Pancreas (tissue), 10 donors: ENCODE measurements around the gene ZNF518A. TPM values are rescaled to one million over a fixed set of nuclear protein-coding genes. Genes with fewer than 3 reads are reported as not detected.

ENCODE experiments used
- ATAC-seq, 4 donors: fragments of 200-7000 bp; cut with Tn5 transposase; one replicate each; pipeline versions ENCODE4 v1.8.0 to v1.9.1; 2020; ENCODE audit warnings: mild to moderate bottlenecking in 4 of 4, moderate library complexity in 4 of 4
- DNase-seq, 6 donors: peaks; one replicate each; pipeline ENCODE4 v3.0.0-alpha.2; 2020
- FAIRE-seq: peaks from 2 replicates; lab custom pipeline; 2012; peaks lifted over from hg19 to GRCh38; lab: Jason Lieb, UNC
- H3K27ac ChIP-seq, 4 donors: fragments of 200-600 bp; sonication (generic); 1 replicate in 3 of 4; 2 replicates in 1 of 4; pipeline versions ENCODE4 v1.5.0 to v1.8.0; 2020
- H3K27me3 ChIP-seq, 4 donors: fragments of 200-600 bp; one replicate each; pipeline ENCODE4 v1.8.0; 2021
- H3K36me3 ChIP-seq, 3 donors: fragments of 200-600 bp; sonication (generic) in 1 of 3; one replicate each; pipeline versions ENCODE4 v1.5.0 to v1.8.0; 2020 to 2021
- H3K4me1 ChIP-seq, 3 donors: fragments of 200-600 bp; one replicate each; pipeline ENCODE4 v1.8.0; 2021
- H3K4me3 ChIP-seq, 4 donors: fragments of 200-600 bp; sonication (generic) in 2 of 4; one replicate each; pipeline versions ENCODE4 v1.5.0 to v1.8.0; 2020 to 2021
- H3K9me3 ChIP-seq, 4 donors: fragments of 200-600 bp; one replicate each; pipeline ENCODE4 v1.8.0; 2021
- CTCF ChIP-seq, 4 donors: fragments of 200-600 bp; sonication (generic) in 3 of 4; IDR thresholded peaks; one replicate each; pipeline versions ENCODE4 v1.5.0 to v1.8.0; 2021; ENCODE audit warnings: antibody characterized with exemption in 4 of 4
- WGBS, 2 donors: extraction: QIAGEN DNeasy Blood & Tissue Kit; methylation state at CpG; one replicate each; pipeline ENCODE4 v1.1.7; 2013; 5-methylcytosine and 5-hydroxymethylcytosine counted together
- intact Hi-C, 3 donors: fragments of 100-400 bp; cut with DNase I; formaldehyde crosslinking; loops; one replicate each; pipeline versions ENCODE4 v1.11.1 to v1.14.2; 2022
- polyA plus RNA-seq, 2 donors: library from polyadenylated mRNA; stranded (reverse); fragments of 200-250 nt; gene quantifications; one replicate each; pipeline ENCODE4 v1.2.3, GENCODE V29; 2013
- total RNA-seq, 6 donors: library from RNA; stranded (reverse); fragmentation: NEBNext Ultra II Directional in 4 of 6; extraction: Animal tissue kit (Norgen Biotek cat#: 25700) in 4 of 6; gene quantifications; one replicate each; pipeline versions ENCODE4 v1.2.1 to v1.2.4, GENCODE V29; 2021 to 2023
- donor health status: healthy with polysubstance abuse.
- donor health status: DM: no; HTN: no; CAD: no; lungs with moderate emphysema.
- donor health status: DM: no; HTN: no; CAD: no.
- donor health status: control.
- donor health status: control.
- donor health status: Bipolar disorder and iron deficiency.
- donor health status: DM: yes; HTN: yes; CAD: no.
- donor health status: DM: no; HTN: no; CAD: no.
- donor health status: DM: no; HTN: no; CAD: no.
- donor health status: DM: yes; HTN: yes; CAD: no.

Gene ZNF518A
- total RNA-seq (10 to 100 TPM in 5 of 6 donors, 1 to 10 TPM in 1; 10.0 to 18.2 (median 11.6) TPM), polyA plus RNA-seq (1 to 10 TPM; 4.9 to 9.3 TPM)

GRCh38 chr10:96129387-96130325 is at the start of gene ZNF518A:
TSS of gene ZNF518A (plus strand) at chr10:96130297. CDS start at chr10:96156323, 26,026 bp downstream.
- no peak for TF ChIP-seq CTCF (IDR thresholded peaks at IDR 0.05)
- Histone ChIP-seq H3K9me3 (no peaks in the 10 kb centered on the region), H3K4me3 (peak within 1 kb of the TSS; percentile 62 to 82 (median 78)), H3K4me1 (peaks cover 4 to 16% (median 13%) of the 10 kb centered on the region in 3 donors), H3K36me3 (peaks cover 0 to 13% (median 0%) of the 10 kb centered on the region in 3 donors), H3K27me3 (peaks cover 0 to 27% (median 3%) of the 10 kb centered on the region in 4 donors), H3K27ac (peak within 1 kb of the TSS; percentile 93 to 99 (median 97))
- DNase-seq (peak; percentile 90 to 96 (median 94)), ATAC-seq (peak; percentile 96 to 99 (median 99)), FAIRE-seq (no peak)
- 8 to 9% methylated on average over 48 of the region's 48 CpGs for WGBS, 2 donors
- intact Hi-C loops = no loop called here

GRCh38 chr10:96082153-96082552 is 47.9 kb upstream of the ZNF518A start:
- intact Hi-C loops = no loop called here
- H3K4me3 ChIP-seq = no peak overlapping the region
- no peak for ATAC-seq
- no peaks in the 10 kb centered on the region for H3K27me3 ChIP-seq
- H3K9me3 ChIP-seq = no peaks in the 10 kb centered on the region
- no peak for TF ChIP-seq CTCF (IDR thresholded peaks at IDR 0.05)
- H3K36me3 ChIP-seq = no peaks in the 10 kb centered on the region
- H3K4me1 ChIP-seq = no peaks in the 10 kb centered on the region
- no peak overlapping the region for H3K27ac ChIP-seq
- no peak for DNase-seq
- no peak for FAIRE-seq
- WGBS, 2 donors = 95 to 98% methylated on average over 2 of the region's 2 CpGs

- no peaks in the 10 kb centered on the region for H3K27me3 ChIP-seq
- 73 to 75% methylated on average over 1 of the region's 1 CpG for WGBS, 2 donors
- ATAC-seq (no peak), FAIRE-seq (no peak), DNase-seq (no peak)
- no peak for TF ChIP-seq CTCF (IDR thresholded peaks at IDR 0.05)
- H3K36me3 ChIP-seq = no peaks in the 10 kb centered on the region
- H3K27ac ChIP-seq = no peak overlapping the region
- no peaks in the 10 kb centered on the region for H3K9me3 ChIP-seq
- no peak overlapping the region for H3K4me3 ChIP-seq
- H3K4me1 ChIP-seq = no peaks in the 10 kb centered on the region
- intact Hi-C loops = no loop called here
Observed at GRCh38 chr10:96082748-96083147, 47.3 kb upstream of the ZNF518A start.

GRCh38 chr10:96089116-96089515 is 41.0 kb upstream of the ZNF518A start:
- TF ChIP-seq CTCF (IDR thresholded peaks at IDR 0.05) = no peak
- H3K9me3 ChIP-seq = no peaks in the 10 kb centered on the region
- ATAC-seq = peak; percentile 45 to 68 (median 62)
- H3K4me3 ChIP-seq = peak overlapping the region in 3 of 4 donors; percentile 52 to 78 (median 66)
- H3K36me3 ChIP-seq = no peaks in the 10 kb centered on the region
- H3K27ac ChIP-seq = peak overlapping the region; percentile 92 to 97 (median 96)
- FAIRE-seq = peak; percentile 96
- H3K4me1 ChIP-seq = peaks cover 0 to 8% (median 0%) of the 10 kb centered on the region in 3 donors
- 28 to 31% methylated on average over 2 of the region's 2 CpGs for WGBS, 2 donors
- intact Hi-C loops = no loop called here
- no peak for DNase-seq
- H3K27me3 ChIP-seq = peaks cover 0 to 10% (median 2%) of the 10 kb centered on the region in 4 donors
